NAMALWA (cell line): Measurements from ENCODE around the gene SLC6A1.
A peak's percentile ranks its signal among the peaks of the same experiment; 100 is the strongest.

Experiments
- DNase-seq: peaks from one replicate; pipeline ENCODE4 v3.0.0-alpha.2; 2015; ENCODE audit warnings: low spot score

Gene SLC6A1

DNA sequence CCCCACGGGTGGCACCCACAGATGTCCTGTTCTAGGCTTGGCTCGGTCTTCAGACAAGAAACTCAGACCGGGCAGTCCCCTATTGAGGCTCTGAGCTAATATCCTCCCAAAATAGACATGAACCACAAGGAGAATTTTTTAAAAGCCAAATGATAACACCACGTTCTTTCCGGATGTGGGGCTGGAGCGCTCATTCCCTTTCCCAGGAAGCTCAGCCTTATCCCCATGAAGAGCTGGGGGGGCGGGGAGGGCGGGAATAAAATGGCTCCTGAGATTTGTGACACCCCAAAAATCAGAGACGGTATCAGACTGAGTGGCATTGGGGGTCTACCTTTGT lies 1.1 kb downstream of the SLC6A1 start:
- no peak for DNase-seq

GRCh38 chr3:10994306-10994705 lies 1.8 kb downstream of the SLC6A1 start:
- no peak for DNase-seq

GRCh38 chr3:10995871-10996270 lies 3.3 kb downstream of the SLC6A1 start:
- no peak for DNase-seq

DNA sequence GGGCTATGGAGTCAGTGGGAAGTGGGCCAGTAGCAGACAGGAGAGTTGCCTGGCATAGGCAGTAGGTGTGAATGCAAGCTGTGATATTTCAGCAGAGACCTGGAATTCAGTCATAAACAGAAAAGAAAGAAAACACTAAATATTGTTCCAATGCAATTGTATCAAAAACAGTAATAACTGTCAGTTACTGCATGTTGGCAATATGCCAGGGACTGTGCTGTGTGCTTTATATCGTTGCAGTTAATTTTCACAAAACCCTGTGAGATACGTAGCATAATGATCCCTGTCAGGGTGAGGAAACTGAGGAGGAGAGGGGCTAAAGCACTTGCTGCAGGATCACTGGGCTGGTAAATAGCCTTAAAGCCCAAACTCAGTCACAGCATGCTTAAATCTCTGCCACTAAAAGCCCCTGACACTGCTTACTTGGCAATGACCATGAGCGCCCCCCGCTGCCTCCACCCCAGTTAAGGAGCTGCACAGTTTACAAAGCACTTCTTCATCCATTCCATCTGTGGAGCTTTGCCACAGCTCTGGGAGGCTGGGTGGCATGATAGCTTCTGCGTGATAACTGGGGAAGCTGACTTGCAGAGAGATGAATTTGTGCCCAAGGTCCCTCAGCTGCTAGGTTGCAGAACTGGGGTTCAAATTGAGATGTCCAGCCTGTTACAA lies 3.9 kb downstream of the SLC6A1 start:
- DNase-seq, result no peak

DNA sequence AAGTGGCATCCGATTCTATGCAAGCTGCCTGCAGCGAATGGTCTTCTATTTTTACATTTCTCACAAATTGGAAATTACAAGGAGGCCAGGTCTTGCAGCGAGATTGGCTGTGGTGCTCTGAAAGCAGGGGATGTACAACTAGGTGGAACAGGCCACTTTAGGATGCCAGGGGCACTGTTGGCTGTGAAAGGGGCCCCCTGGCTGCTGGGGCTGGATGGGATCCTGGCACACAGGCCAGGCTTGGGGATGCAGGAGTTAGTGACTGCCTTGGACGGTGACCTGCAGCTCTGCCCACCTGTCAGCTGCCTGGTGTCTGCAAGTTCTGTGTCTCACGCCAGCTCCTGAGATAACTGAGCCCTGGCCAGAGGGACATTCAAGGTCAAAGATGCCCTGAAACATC lies 4.6 kb downstream of the SLC6A1 start:
- DNase-seq, result no peak

DNA sequence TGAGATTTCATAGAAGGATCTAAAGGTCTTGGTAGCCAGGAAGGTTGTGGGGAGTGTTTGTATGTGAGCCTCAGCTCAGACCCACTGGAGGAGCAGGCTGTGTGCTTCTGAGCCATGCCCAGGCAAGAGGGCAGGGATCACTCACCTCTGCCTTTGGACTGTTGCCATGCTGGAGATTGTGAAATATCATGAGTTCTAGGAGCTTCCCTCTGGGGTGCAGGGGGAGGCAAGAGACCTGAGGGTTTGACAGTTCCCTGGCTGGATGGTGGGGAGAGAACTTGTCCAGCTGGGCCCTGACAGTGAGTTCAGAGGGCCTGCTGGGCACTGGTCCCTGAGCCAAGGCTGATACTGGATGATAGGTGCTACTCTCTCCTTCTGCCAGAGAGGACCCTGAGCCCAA lies 6.0 kb downstream of the SLC6A1 start:
- DNase-seq, result no peak

DNA sequence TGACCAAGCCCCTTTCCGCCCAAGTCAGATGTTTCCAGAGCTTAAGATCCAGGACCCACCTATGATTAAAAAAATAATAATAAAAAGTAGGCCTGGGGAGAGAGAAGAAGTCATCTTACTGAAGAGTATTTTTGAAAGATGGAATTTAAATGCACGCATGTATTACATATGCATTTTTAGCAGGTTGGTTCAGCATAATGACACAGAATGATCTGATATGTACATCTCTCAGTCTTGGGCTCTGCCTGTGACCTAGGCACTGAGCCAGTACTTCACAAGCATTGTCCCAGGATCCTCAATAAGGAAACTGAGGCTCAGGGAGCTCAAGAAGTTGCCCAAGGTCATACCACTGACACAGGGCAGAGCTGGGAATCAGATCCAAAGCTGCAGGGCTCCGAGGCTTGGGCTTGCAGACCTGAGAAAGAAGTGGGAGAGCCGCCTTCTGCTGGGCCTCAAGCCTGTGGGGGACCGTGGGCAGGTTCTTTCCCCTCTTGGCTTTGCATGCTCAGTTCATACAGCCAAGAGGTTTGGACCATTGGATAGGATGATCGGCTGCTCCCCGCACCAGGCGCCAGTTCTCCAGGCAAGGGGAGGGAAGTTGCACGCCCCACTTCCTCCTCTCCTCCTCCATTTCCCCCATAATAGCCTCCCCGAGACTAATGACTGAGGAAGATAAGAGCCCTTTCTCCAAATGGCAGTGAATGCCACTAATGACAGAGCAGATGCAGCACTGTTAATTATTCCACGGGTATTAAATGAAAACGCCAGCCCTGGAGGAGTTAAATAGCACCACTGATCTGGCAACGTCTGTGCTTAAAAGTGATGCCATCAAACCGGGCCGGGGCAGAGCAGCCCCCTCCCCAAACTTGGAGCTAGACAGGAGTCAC lies 6.9 kb downstream of the SLC6A1 start:
- no peak for DNase-seq

GRCh38 chr3:11000528-11000927 lies 8.0 kb downstream of the SLC6A1 start:
- DNase-seq, result no peak

GRCh38 chr3:11001020-11001657 lies 8.6 kb downstream of the SLC6A1 start:
- DNase-seq, result no peak

DNA sequence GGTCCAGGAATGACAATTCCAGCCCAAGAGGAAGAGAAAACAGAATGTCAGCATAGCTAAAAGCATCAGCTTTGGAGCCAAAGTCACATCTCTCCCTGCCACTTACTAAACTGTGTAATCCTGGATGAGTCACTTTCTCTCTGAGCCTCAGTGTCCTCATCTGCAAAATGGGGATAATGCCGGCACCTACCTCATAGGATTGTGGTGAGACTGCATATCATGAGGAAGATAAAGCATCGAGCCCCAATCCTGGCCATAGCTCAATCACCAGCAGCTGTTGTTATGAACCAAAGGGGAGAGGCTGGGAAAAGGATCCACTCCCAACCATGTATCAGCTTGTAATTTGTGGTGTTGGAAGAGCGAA lies 9.1 kb downstream of the SLC6A1 start:
- DNase-seq, result no peak

- DNase-seq, result no peak
These were observed 9.8 kb downstream of the SLC6A1 start for GRCh38 chr3:11002371-11002807.

- no peak for DNase-seq
These were observed 12.0 kb downstream of the SLC6A1 start for GRCh38 chr3:11004563-11004962.

GRCh38 chr3:11005686-11006256 lies 13.2 kb downstream of the SLC6A1 start:
- DNase-seq, result no peak

DNA sequence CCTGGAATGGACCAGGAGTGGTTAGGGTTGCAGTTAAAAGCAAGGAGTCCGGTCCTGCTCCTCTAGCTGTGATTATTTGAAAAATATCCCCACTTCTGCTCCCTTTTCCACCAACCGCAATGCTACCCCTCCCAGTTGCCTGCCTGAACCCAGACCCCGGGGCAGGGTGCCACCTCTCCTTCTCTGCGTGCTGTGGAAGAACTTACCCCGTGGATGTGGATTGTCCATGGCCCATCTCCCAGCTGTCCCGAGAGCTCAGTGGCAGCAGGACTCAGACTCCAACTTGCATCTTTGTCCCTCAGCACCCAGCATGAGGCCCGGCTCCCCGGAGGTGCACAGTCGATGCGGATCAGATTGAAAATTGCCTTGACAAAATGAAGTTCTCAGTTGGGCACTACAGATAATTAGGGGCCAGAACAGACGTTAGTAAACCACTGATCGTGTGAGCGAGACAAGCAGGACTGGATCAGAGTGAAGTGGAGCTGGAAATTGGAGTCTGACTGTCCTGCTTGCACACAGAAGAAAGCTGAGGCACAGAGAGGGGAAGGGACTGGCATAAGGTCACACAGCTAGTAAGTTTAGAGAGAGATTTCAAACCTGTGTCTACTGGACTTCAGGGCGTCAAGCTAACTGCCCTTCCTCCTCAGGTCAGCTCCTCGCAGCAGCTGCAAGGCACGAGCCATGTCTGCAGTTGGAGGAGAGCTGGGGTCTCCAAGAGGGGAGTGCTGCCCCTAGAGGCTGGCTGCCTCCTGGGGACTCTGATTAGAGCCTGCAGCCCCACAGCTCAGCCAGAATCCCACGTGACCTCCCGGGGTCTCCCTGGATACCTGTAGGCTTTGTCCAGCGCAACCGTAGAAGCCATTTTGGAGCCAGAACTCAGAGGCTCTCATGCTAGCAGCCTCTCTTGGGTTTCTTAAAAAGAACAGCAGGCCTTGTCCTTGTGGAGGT lies 14.7 kb downstream of the SLC6A1 start:
- peak; percentile 4 for DNase-seq

DNA sequence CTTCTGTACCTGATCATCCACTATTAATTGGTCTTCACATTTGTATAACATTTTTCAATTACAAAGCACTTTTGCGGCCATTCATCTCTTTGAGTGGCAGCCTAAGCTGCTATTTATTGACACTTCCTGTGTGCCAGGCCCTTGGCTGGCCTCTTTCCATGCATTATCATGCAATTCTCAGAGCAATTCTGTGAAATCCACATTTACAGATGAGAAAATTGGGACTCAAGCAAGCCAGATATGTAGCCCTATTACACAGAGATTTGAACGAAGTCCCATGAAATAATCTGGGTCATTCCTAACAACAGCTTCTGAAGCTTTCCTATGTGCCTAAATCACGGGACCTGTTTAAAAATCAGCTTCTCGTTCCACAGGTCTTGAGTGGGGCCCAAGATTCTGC lies 17.4 kb downstream of the SLC6A1 start:
- DNase-seq, result no peak

GRCh38 chr3:11010426-11011165 lies 18.0 kb downstream of the SLC6A1 start:
- no peak for DNase-seq

GRCh38 chr3:11014253-11014652 lies 21.7 kb downstream of the SLC6A1 start:
- DNase-seq, result peak; percentile 35

DNA sequence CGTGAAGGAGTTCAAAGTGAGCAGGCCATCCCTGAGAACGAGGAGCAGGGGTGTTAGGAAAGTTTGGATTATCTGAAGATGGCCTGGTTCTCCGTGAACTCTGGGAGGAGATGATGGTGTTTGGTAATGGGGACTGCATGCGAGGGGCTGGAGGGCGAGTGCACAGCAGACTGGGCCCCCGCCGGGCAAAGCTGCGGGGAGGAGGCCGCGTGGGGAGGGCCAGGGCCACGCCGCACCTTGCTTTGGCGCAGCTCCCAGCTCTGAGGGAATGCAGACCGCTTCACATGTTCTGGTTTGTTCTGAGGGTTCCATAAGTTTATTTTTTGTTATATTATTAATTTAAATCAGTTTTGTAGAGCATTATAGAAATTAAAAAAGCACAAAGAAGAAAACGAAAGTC lies 22.2 kb downstream of the SLC6A1 start:
- no peak for DNase-seq

GRCh38 chr3:11015369-11015768 lies 22.8 kb downstream of the SLC6A1 start:
- DNase-seq, result no peak

DNA sequence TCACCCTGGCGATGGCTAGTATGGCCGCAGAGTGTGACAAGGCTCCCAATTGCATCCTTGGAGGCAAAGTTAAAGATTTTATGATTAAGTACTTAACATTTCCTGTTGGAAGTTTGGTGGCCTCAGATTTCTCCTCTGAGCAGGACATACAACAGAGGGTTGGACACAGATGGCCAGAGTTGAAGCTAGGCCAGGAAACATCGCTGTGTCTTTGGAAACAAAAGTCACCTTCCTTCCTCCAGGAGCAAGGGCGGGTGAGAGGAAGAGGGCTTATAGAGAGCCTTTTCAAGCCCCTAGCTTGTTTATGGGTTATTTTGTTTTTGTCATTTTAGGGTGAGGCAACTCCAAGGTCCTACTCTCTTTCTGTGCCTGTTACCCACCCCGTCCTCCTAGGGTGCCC lies 24.2 kb downstream of the SLC6A1 start:
- DNase-seq, result no peak
